ENCODE results near the gene UBR1.

- TF ChIP-seq, protein P1, sequence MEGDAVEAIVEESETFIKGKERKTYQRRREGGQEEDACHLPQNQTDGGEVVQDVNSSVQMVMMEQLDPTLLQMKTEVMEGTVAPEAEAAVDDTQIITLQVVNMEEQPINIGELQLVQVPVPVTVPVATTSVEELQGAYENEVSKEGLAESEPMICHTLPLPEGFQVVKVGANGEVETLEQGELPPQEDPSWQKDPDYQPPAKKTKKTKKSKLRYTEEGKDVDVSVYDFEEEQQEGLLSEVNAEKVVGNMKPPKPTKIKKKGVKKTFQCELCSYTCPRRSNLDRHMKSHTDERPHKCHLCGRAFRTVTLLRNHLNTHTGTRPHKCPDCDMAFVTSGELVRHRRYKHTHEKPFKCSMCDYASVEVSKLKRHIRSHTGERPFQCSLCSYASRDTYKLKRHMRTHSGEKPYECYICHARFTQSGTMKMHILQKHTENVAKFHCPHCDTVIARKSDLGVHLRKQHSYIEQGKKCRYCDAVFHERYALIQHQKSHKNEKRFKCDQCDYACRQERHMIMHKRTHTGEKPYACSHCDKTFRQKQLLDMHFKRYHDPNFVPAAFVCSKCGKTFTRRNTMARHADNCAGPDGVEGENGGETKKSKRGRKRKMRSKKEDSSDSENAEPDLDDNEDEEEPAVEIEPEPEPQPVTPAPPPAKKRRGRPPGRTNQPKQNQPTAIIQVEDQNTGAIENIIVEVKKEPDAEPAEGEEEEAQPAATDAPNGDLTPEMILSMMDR (IDR thresholded peaks at IDR 0.05): no peak
- no peak for TF ChIP-seq POLR2A (IDR thresholded peaks at IDR 0.05; ENCODE audit: low read depth)
- TF ChIP-seq EP300 (IDR thresholded peaks at IDR 0.05): no peak
These were observed 4.9 kb downstream of the UBR1 start for GRCh38 chr15:43100971-43101370.
